GM06990 (cell line): ENCODE measurements around the gene FASTKD1.
"Not testable (repeated sequence)": the region's sequence is repeated elsewhere in the genome, so short reads cannot be mapped to it uniquely, and the experiment has no call there.

Source experiments
- DNase-seq: peaks from one replicate; pipeline ENCODE4 v3.0.0-alpha.2; 2011; ENCODE audit not compliant: insufficient read length; ENCODE audit errors: extremely low read depth
- H3K27me3 ChIP-seq: replicated peaks from 2 replicates; pipeline ENCODE4 v1.6.0; 2011; ENCODE audit warnings: low read length; ENCODE audit not compliant: control insufficient read depth, insufficient read depth
- H3K36me3 ChIP-seq: 2 replicates; pipeline ENCODE4 v1.5.1; 2011; ENCODE audit warnings: low read length; ENCODE audit not compliant: control insufficient read depth, insufficient read depth
- H3K4me3 ChIP-seq: replicated peaks from 2 replicates; pipeline ENCODE4 v1.5.1; 2011; ENCODE audit warnings: low read depth, mild to moderate bottlenecking, control low read depth, low read length
- TF ChIP-seq, protein P1 (sequence below): IDR thresholded peaks from 2 replicates; pipeline ENCODE4 v1.5.1; 2011; ENCODE audit warnings: low read length, control low read depth, mild to moderate bottlenecking, inconsistent platforms; ENCODE audit not compliant: insufficient read depth, poor library complexity, severe bottlenecking

FASTKD1 gene

GRCh38 chr2:169609264-169609663, 35.6 kb upstream of the FASTKD1 start:
- TF ChIP-seq, protein P1, sequence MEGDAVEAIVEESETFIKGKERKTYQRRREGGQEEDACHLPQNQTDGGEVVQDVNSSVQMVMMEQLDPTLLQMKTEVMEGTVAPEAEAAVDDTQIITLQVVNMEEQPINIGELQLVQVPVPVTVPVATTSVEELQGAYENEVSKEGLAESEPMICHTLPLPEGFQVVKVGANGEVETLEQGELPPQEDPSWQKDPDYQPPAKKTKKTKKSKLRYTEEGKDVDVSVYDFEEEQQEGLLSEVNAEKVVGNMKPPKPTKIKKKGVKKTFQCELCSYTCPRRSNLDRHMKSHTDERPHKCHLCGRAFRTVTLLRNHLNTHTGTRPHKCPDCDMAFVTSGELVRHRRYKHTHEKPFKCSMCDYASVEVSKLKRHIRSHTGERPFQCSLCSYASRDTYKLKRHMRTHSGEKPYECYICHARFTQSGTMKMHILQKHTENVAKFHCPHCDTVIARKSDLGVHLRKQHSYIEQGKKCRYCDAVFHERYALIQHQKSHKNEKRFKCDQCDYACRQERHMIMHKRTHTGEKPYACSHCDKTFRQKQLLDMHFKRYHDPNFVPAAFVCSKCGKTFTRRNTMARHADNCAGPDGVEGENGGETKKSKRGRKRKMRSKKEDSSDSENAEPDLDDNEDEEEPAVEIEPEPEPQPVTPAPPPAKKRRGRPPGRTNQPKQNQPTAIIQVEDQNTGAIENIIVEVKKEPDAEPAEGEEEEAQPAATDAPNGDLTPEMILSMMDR, result no peak
- DNase-seq, result no peak
- Histone ChIP-seq H3K27me3 (no peaks in the 10 kb centered on the region), H3K4me3 (no peak overlapping the region), H3K36me3 (peaks cover 9% of the 10 kb centered on the region)

DNA sequence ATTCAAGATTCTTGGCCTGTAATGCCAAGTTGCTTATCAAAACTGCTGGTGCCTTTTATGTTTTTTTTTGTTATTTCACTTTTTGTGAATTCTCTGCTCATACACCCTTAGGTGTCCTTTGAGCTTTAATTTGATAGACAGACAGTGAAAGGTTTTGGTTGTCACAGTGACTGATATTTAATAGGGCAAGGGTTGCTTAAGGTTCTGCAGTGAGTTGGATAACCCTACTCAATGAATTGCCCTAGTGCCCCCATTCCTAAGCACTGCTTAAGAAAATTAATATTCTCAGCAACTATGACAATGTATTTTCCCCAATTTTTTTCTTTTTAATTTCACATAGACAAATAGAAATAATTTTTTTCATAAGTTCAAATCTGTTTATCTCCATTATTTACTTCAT, 25.9 kb upstream of the FASTKD1 start:
- no peaks in the 10 kb centered on the region for H3K27me3 ChIP-seq
- peaks cover 2% of the 10 kb centered on the region for H3K36me3 ChIP-seq
- TF ChIP-seq, protein P1, result no peak
- DNase-seq, result no peak
- no peak overlapping the region for H3K4me3 ChIP-seq

DNA sequence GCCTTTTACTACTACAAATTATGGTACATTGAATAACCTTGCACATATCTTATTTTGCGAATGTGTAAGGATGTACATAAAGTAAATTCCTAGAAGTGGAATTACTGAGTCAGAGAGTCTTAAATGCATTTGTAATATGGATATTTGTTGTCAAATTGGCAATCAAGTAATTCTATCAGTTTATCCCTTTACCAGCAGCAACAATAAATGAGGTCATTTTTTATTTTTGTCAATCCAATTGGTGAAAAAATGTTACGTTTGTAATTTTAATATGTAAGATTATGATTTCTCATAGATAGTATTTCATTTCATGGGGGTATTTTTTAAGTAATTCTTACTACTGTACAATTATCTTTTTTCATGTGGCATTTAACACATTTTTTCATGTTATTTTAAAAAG, 25.3 kb upstream of the FASTKD1 start:
- Histone ChIP-seq H3K27me3 (no peaks in the 10 kb centered on the region), H3K4me3 (no peak overlapping the region), H3K36me3 (no peaks in the 10 kb centered on the region; the same call in 1 of the 2 replicates)
- no peak for DNase-seq
- TF ChIP-seq, protein P1, result no peak

DNA sequence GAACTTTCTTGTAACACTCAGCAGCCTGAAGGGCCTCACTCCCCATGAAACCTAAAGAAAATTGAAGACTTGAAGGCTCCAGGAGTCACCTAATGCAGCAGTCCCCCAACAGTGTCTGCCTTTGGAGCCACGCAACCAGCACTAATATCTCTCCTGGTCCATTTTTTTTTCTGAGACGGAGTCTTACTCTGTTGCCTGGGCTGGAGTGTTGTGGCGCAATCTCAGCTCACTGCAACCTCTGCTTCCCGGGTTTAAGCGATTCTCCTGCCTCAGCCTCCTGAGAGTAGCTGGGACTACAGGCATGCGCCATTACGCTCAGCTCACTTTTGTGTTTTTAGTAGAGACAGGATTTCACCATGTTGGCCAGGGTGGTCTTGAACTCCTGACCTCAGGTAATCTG, 22.9 kb upstream of the FASTKD1 start:
- H3K4me3 ChIP-seq, H3K36me3 ChIP-seq, DNase-seq, H3K27me3 ChIP-seq: not testable (repeated sequence)

DNA sequence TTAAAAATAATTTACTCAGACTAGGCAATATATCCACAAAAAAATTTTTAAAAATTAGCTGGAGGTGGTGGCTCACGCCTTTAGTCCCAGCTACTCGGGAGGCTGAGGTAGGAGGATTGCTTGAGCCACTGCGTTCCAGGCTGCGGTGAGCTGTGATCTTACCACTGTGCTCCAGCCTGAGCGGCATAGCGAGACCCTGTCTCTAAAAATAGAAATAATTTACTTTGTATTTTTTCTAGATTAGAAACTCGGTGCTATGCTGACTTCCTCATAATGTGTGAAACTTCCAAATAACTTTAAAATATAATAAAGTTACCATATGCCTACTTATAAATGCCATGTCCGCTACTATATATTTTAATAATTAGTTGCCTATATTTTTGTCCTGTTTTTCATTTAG, 17.1 kb upstream of the FASTKD1 start:
- no peak overlapping the region for H3K4me3 ChIP-seq

GRCh38 chr2:169585673-169586072, 12.0 kb upstream of the FASTKD1 start:
- Histone ChIP-seq H3K4me3 (peak overlapping the region; percentile 82), H3K36me3 (no peaks in the 10 kb centered on the region), H3K27me3 (no peaks in the 10 kb centered on the region)
- TF ChIP-seq, protein P1, result no peak
- DNase-seq, result no peak

More for the DNA sequence above, 17.1 kb upstream of the FASTKD1 start:
- Histone ChIP-seq H3K36me3 (no peaks in the 10 kb centered on the region), H3K27me3 (no peaks in the 10 kb centered on the region)
- no peak for DNase-seq
- TF ChIP-seq, protein P1, result no peak
